Activated CD4-positive, alpha-beta T cell treated with anti-CD3 and anti-CD28 coated beads for 1 hour (primary cell): Measurements from ENCODE around the gene CPSF4L.

Source experiments
- DNase-seq: peaks from one replicate; pipeline ENCODE4 v3.0.0-alpha.2; 2020

CPSF4L gene

DNA sequence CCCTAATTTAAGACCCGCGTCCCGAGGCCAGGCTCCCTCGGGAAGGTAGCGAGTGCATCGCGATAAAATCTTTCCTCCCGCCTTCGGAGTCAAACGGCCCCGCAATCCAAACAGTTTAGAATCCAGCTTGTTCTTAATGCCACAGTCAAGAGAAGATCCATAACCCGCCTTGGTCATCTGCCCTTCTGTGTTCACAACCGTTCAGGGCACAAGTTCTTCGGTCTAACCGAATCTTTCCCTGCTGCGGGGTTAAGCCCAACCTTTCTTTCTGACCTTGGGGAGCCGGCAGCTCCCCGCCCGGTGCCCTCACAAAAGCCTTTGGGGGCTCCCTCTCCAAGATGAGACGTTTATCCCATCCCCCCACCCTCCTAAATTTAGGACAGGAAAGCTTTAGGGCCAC, 30.3 kb downstream of the CPSF4L start:
- no peak for DNase-seq

DNA sequence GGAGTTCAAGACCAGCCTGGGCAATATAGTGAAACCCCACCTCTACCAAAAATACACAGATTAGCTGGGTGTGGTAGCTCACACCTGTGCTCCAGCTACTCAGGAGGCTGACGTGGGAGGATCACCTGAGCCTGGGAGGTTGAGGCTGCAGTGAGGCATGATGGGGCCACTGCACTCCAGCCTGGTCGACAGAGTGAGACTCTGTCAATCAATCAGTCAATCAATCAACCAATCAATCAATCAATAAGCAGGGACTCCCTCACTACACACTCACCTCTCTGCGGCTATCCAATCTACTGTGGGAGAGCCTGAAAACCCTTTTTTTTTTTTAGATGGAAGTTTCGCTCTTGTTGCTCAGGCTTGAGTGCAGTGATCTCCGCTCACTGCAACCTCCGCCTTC, 31.6 kb downstream of the CPSF4L start:
- no peak for DNase-seq

DNA sequence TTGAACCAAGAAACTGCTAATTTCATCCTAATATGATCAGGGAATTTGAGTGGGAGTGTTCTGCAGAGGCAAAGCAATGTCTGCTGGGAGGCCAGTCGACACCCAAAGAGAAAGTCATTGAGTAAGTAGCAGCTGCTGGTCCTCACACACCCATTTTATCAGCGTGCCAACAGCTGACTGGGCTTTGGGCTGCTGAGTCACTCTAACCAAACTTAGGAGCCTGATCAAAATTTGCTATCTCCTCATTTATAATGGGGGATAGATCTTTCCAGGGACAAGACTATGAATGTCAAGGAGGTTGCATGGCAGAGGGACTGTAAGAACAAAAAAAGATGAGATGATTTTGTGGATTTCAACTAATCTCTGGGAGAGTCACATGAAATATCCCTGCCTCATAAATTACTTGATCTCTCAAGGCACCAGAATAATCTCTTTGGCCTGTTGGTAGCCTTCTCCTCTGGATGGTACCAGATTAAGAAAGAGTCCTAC, 32.9 kb downstream of the CPSF4L start:
- DNase-seq = no peak

DNA sequence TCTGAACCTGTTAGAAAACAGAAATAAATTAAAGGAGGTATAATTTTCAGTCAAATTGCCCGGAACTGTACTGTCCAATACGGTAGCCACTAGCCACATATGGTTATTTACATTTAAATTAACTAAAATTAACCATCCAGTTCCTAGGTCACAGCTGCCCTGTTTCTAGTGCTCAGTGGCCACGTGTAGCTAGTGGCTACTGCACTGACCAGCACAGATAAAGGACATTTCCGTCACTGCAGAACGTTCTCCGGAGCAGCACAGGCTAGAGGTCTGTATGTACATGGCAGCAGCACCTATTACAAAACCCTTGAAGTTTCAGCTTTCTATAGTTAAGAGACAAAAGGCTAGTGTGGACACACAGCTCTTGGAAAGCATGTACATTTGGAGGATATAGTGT, 33.7 kb downstream of the CPSF4L start:
- DNase-seq = no peak

DNA sequence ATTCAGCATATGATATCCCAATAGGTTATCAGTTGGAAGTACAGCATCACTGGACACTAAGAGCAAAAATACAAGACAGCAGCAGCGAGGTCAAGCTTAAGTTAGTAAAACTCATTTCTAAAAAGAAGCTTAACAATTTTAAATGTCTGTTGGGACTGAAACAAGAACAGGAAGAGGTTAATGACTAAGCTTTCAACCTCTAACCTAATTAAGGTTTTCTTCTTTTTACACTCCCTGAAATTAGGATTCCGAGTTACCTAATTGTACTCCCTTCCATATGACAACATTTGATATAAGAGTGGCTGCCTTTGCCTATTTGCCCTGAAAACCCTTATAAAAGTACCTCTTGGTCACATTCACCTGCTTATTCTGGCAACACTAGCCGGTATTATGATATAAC, 34.3 kb downstream of the CPSF4L start:
- DNase-seq = no peak

DNA sequence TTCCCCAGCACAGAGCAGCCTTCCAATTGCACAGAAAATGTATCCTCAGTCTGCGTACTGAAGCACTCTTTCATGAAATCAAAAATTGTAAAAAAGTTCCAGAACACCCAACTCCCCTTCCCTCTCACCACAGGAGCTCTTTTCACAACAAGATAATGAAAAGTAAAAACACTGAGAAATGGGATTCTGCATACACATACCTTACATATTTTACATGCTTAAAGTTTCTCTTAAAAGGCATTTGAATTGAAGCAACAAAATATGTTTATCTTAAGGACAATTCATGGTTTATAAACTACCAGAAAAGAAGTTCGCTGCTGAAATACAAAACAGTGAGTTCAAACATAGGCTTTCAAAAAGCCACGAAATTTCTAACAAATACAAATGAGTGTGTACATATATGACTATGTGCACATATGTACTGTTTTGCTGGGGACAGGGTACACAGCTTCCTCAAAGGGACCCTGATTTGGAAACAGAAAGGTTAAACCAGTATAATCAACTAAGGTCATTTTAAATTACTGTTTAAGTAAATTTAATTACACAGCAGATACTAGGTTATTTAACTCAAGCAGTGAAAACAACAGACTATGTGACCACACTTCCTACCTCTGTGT, 35.0 kb downstream of the CPSF4L start:
- no peak for DNase-seq

DNA sequence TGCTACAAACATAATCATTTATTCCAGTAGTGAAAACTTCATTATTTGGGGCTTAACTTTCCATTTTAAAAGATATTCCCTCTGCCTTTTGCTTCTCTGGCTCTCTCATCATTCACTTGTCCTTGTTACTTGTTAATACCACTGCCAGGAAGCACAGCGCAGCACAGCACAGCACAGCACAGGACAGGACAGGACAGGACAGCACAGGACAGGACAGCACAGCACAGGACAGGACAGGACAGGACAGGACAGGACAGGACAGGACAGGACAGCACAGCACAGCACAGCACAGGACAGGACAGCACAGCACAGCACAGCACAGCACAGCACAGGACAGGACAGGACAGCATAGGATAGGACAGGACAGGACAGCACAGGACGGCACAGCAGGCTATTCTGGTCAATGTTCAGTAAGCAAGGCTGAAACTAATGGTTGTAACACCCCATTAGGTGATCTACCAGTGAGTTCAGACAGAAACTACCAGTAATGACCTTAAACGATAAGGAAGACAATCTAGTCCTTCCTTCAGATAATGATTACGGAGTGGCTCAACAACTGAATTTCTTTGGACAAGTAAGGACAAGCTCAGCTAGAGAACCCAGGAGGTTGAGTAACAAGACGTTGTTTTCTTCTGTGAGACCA, 36.9 kb downstream of the CPSF4L start:
- no peak for DNase-seq

DNA sequence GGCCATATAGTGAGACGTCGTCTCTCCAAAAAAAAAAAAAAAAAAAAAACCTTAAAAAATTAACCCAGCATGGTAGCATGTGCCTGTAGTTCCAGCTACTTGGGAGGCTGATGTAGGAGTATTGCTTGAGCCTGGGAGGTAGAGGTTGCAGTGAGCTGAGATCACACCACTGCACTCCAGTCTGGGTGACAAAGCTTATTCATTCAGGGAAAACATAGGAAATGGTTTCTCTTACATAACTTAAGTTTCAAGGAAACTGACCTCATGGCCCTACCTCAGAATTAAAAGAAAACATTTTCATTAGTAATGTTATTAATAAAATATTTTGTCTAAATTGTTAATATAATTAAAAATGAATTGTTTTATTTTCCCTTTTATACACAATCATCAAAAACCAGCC, 37.4 kb downstream of the CPSF4L start:
- no peak for DNase-seq

DNA sequence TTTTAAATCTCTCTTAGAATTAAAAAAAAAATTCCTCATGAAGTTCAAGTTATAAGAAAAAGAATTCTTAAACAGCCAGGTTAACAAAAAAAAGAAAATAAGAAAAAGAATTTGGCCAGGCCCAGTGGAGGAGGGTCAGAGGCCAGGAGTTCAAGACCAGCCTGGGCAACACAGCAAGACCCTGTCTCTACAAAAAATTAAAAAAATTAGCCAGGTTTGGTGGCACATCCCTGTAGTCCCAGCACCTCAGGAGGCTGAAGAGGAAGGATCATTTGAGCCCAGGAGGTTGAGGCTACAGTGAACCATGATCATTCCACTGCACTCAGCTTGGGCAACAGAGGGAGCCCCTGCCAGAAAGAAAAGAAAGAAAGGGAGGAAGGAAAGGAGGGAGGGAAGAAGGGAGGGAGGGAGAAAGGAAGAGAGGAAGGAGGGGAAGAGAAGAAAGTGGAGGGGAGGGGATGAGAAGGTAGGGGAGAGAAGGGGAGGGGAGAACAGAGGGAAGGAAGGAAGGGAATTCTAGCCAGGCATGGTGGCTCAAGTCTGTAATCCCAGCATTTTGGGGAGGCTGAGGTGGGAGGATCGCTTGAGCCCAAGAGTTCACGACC, 38.0 kb downstream of the CPSF4L start:
- no peak for DNase-seq

DNA sequence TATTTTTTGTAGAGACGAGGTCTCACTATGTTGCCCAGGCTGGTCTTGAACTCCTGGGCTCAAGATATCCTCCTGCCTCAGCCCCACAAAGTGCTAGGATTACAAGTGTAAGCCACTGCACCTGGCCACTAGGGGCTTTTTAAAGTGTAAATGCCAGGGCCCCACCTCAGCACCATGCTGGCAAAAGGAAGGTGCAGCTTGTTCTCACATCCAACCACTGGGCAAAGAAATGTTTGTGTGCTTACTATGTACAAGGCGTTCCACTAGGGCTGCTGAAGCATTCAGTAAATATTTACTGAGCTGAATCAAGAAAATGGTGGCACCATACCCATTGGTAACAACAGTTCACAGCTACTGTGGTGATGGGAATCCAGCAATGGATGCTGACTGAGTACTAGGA, 46.2 kb downstream of the CPSF4L start:
- DNase-seq = no peak

DNA sequence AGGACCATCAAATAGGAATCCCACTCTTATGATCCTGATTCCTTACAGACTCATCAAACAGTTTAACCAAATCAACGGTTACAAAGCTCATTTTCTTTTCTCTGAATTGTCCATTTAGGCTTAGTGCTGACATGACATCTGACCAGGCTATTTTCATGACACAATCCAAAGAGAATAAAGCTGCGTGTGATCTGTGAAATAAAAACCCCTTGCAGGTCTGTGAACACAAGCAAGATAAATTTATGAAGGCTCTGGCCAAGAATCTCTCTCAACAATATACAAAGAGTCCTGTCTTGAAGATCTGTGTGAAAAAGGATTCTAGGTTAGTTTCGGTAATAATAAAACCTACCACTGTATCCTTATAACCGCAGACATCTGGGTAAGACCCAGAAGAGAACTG, 46.8 kb downstream of the CPSF4L start:
- no peak for DNase-seq

DNA sequence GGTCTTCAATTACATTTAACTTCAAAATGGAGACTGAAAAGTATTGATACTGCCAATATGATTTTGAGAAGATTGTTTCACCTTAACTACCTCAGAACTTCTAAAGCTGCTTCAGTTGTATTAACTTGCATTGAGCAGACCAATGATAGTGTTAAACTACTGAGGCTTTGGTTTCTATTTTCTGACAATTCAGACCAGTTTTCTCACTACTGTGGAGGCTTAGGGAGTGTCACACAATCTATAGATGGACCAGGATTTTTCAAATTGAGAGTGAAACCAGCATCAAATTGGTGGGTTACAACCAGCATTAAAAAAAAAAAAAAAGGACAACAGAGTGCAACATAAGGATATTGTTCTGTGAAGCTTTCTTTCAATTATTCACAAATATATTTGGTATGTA, 47.7 kb downstream of the CPSF4L start:
- no peak for DNase-seq

DNA sequence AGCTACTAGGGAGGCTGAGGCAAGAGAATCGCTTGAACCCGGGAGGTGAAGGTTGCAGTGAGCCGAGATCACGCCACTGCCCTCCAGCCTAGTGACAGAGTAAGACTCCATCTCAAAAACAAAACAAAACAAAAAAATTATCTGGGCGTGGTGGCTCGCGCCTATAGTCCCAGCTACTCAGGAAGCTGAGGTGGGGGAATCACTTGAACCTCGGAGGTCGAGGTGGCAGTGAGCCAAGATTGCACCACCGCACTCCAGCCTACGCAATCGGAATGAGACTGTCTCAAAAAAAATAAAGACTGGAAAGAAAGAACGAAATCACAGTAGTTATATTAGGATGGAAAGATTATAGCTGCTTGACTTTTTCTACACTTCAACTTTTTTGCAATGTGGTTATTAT, 49.9 kb downstream of the CPSF4L start:
- peak; percentile 20 for DNase-seq

DNA sequence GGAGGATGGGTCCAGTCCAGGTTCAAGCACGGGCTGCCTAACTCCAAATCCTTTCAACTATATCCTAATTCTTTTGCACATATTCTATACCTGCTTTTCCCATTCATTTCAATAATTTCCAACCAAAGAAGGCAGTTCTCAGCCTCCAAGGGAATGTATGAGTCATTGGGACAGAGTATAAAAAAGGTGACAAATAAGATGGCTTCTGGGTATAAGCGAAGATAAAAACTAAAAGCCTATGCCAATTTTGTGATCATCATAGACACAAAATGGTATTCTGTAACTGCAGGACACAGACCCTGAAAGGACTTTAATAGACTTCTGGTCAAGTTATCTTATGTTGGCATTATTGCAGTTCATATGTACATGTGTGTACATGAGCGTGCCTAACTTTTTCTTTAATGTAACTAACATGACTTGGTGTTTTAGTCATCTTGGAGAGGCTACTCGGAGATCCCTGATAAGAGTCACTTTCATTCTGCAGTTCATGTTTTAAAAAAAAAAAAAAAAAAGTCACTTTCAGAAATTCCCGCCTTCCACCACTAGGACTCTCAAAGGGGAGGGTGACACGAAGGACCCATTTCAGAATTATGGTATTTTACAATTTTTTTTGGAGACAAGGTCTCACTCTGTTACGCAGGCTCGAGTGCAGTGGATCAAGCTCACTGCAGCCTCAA, 51.5 kb downstream of the CPSF4L start:
- no peak for DNase-seq

DNA sequence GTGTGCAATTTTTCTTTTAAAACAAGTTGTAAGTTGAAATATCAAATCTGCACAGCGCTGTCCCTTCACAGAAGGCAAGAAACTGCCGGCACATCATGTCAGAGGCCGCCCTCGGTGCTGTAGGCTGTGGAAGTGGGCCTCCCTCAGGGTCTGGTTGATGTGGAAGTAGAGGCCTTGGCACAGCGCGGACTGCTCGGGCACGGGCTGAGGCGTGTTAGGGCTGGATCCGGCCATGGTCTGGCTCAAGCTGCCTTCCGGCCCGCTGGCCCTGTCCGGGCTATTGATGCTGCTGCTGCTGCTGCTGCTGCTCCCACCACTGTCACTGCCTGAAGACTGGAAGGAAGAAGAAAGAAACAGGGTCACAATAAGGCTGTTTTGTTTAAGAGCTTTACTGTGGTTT, 52.2 kb downstream of the CPSF4L start:
- no peak for DNase-seq

DNA sequence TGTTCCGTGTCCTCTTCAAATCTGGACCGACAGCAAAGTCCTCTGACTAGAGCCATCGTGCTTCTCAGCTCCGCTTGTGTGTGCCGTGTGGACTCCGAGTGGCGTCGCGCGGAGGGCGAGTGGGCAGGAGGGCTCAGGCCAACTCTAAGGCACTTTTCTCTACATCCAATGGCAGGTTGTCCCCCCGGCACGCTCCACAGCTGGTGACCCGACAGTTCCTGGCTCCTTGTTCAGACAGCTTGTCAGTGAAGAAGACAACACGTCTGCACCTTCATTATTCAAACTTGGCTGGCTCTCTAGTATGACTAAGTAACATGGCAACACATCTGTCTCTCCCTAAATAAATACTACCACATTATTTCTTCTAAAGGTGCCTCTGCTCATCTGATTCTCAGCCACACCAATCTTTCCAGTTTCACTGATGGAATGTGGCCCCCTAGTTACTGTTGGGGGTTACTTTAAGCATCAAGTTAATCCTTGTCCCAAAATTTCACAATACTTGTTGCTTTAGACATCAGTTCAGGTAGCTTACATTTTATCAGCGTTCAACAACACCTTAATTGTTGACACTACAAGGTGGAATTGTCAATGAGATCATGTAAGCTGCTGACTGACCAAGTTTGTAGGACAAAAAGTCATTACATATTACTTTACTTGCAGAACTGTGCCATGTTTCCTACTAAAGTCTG, 53.4 kb downstream of the CPSF4L start:
- DNase-seq = no peak

DNA sequence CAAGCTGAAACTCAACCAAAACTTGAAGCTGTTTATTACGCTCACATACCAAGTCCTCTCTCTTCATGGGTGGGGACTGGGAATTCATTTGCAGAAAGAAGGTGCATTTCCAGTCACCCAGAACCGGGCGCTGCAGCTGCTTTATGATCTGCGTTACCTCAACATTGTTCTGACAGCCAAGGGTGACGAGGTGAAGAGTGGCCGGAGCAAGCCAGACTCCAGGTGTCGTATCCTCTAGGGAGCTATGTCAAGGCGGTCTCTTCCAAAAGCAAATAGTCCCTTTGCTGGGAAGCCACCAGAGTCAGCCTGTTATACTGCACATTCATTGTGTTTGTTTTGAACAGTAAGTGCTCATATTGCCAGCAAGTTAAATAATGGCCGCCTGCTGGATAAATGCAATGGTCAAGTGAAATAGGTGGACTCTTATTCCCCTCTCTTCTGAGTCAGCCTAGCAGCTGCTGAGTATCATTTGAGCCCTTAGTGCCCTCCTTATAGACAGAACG, 56.2 kb downstream of the CPSF4L start:
- no peak for DNase-seq

DNA sequence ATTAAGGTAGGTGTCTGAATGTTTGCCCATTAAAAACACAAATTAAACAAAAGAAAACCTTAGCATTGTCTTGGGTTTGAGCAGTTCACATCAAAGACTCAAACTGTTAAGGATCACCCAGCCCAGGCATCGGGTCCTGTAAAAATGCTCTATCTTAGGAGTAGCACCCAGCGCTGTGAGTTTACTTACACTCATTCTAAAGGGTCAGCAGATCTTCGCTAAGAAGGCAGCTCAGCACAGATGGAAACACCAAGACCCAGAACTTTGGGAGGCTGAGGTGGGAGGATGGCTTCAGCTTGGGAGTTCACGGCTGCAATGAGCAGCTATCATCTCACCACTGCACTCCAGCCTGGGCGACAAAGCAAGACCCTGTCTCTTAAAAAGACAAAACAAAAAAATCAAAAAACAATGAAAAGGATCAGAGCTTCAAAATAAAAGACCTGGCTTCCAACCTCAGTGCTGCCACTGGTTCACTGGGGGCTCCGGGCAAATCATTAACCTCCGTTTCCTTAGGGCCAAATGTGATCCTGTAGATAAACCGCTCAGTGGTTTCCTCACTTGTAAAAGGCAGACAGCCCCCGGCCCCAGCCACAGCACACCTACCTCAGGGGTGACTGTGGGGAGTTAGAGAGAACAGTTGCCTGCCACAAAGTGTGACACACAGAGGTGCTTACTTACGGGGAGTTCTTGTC, 57.7 kb downstream of the CPSF4L start:
- DNase-seq = no peak

DNA sequence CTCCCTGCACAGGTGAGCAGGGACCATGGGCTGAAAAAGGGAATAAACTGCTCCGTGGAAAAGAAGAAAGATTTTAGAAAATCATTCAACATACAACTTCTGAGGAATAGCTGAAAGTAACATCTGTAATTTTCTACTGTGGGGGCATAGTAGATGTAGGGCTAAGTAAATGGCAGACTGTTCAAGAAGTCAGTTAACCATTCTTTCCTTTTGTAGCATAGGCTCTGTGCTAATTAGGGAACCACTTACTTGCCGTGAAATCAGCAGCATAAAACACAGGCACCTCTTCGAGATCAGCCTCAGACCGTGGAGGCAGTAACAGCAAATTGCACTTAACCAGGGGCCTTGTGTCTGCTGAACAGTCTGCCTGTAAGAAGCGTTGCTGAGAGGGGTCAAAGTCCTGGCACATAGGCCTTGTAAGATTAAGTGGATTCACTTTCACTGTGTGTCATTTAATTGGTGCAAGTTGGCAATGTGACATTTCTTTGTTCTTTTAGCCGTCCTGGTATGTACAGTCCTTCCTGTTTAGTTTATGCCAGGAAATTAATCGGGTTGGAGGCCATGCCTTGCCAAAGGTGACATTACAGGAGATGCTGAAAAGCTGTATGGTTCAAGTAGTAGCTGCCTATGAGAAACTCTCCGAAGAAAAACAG, 58.4 kb downstream of the CPSF4L start:
- no peak for DNase-seq

DNA sequence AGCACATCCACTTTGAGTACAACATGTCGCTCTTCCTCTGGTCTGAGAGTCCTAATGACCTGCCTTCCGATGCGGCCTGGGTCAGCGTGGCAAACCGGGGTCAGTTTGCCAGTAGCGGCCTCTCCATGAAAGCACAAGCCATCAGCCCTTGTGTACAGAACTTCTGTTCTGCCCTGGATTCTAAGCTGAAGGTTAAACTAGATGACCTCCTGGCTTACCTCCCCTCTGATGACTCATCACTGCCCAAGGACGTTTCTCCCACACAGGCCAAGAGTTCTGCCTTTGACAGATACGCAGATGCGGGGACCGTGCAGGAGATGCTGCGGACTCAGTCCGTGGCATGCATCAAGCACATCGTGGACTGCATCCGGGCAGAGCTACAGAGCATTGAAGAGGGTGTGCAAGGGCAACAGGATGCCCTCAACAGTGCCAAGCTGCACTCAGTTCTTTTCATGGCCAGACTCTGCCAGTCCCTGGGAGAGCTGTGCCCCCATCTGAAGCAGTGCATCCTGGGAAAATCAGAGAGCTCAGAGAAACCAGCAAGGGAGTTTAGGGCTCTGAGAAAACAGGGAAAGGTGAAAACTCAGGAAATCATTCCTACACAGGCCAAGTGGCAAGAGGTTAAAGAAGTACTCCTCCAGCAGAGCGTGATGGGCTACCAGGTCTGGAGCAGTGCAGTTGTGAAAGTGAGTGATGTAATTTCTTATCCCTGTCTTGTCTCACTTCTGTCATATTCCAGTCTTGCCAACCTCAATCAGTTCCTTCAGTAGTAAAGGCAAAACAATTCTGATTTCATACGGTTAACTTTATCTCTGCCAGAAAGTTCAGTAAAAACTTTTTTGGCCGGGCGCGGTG, 60.2 kb downstream of the CPSF4L start:
- DNase-seq = no peak

DNA sequence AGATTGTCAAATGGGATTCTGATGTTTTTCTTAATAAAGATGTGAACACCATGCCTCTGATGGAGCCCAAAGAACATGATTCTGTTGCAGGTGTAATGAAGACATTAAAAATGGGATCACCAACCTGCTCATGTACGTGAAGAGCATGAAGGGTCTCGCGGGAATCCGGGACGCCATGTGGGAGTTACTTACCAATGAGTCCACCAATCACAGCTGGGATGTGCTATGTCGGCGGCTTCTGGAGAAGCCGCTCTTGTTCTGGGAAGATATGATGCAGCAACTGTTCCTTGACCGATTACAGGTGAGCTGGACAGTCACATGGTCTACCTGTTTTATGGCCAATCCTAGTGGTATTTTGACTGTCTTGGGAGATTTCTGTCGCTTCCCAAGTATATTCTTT, 61.2 kb downstream of the CPSF4L start:
- DNase-seq = no peak
